ENCODE results near the gene TNRC6A. TPM values are rescaled to one million over a fixed set of nuclear protein-coding genes. Genes with fewer than 3 reads are reported as not detected.

The TNRC6A gene
- total RNA-seq, 2 experiments from 2014 or later = 38.1 to 60.3 TPM

- CTCF ChIA-PET (ENCODE audit: unreplicated experiment) = no interaction called here
- BruUV-seq (replicated peaks) = no TSS peak
- H3K4me3 ChIP-seq (ENCODE audit: low read depth, low read length, poor library complexity, severe bottlenecking) = no peak overlapping the region
- no peaks in the 10 kb centered on the region for H3K9me2 ChIP-seq (ENCODE audit: insufficient read depth, low read length)
- TF ChIP-seq, protein P1, sequence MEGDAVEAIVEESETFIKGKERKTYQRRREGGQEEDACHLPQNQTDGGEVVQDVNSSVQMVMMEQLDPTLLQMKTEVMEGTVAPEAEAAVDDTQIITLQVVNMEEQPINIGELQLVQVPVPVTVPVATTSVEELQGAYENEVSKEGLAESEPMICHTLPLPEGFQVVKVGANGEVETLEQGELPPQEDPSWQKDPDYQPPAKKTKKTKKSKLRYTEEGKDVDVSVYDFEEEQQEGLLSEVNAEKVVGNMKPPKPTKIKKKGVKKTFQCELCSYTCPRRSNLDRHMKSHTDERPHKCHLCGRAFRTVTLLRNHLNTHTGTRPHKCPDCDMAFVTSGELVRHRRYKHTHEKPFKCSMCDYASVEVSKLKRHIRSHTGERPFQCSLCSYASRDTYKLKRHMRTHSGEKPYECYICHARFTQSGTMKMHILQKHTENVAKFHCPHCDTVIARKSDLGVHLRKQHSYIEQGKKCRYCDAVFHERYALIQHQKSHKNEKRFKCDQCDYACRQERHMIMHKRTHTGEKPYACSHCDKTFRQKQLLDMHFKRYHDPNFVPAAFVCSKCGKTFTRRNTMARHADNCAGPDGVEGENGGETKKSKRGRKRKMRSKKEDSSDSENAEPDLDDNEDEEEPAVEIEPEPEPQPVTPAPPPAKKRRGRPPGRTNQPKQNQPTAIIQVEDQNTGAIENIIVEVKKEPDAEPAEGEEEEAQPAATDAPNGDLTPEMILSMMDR (conservative IDR thresholded peaks at IDR 0.05; ENCODE audit: low read length) = no peak
- TF ChIP-seq EZH2phosphoT487 (IDR thresholded peaks at IDR 0.05; ENCODE audit: borderline replicate concordance, low read depth, low read length) = no peak
- no peak for DNase-seq (ENCODE audit: low spot score)
- no peak overlapping the region for H3K27ac ChIP-seq (ENCODE audit: low read depth, low read length, poor library complexity, severe bottlenecking)
- H4K20me1 ChIP-seq (ENCODE audit: insufficient read depth, low read length) = no peaks in the 10 kb centered on the region; the same call in 1 of the 2 replicates
- H3K36me3 ChIP-seq (ENCODE audit: insufficient read depth, low read length) = peaks cover 80% of the 10 kb centered on the region
- no peak overlapping the region for H2AFZ ChIP-seq (ENCODE audit: low read length)
- peaks cover 5% of the 10 kb centered on the region; the same call in 1 of the 2 replicates for H3K79me2 ChIP-seq (ENCODE audit: insufficient read depth, low read depth, low read length)
- intact Hi-C loops (cut with micrococcal nuclease; ENCODE audit: unreplicated experiment) = no loop called here
- no peak overlapping the region for H3K4me2 ChIP-seq (ENCODE audit: low read length)
- POLR2A ChIA-PET = interaction anchor here (0.6 to 0.7 kb wide), 2 partner anchors 88 to 159 kb away, joined by 3 read pairs; no protein-coding TSS in a partner anchor
- no peaks in the 10 kb centered on the region for H3K4me1 ChIP-seq (ENCODE audit: insufficient read depth, low read length, poor library complexity, severe bottlenecking)
- no peaks in the 10 kb centered on the region for H3K9me3 ChIP-seq (ENCODE audit: low read length)
Observed at GRCh38 chr16:24784121-24784520, 54.7 kb downstream of the TNRC6A start.

DNA sequence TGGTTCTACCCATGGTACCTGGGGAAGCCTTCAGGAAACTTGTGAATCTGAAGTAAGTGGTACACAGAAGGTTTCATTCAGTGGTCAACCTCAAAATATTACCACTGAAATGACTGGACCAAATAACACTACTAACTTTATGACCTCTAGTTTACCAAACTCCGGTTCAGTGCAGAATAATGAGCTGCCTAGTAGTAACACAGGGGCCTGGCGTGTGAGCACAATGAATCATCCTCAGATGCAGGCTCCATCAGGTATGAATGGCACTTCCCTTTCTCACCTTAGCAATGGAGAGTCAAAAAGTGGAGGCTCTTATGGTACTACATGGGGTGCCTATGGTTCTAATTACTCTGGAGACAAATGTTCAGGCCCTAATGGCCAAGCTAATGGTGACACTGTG lies 60.4 kb downstream of the TNRC6A start:
- H2AFZ ChIP-seq (ENCODE audit: low read length) = no peak overlapping the region
- no peak for TF ChIP-seq EZH2phosphoT487 (IDR thresholded peaks at IDR 0.05; ENCODE audit: borderline replicate concordance, low read depth, low read length)
- TF ChIP-seq, protein P1 (conservative IDR thresholded peaks at IDR 0.05; ENCODE audit: low read length) = no peak
- CTCF ChIA-PET (ENCODE audit: unreplicated experiment) = interaction anchor here (0.6 kb wide), 1 partner anchor 43 kb away, joined by 3 read pairs; no protein-coding TSS in a partner anchor
- no peaks in the 10 kb centered on the region for H3K9me2 ChIP-seq (ENCODE audit: insufficient read depth, low read length)
- H3K36me3 ChIP-seq (ENCODE audit: insufficient read depth, low read length) = peaks cover 79% of the 10 kb centered on the region
- no peak overlapping the region for H3K4me2 ChIP-seq (ENCODE audit: low read length)
- DNase-seq (ENCODE audit: low spot score) = no peak
- POLR2A ChIA-PET = no interaction called here
- H3K4me1 ChIP-seq (ENCODE audit: insufficient read depth, low read length, poor library complexity, severe bottlenecking) = no peaks in the 10 kb centered on the region
- no TSS peak for BruUV-seq (replicated peaks)
- H4K20me1 ChIP-seq (ENCODE audit: insufficient read depth, low read length) = no peaks in the 10 kb centered on the region; the same call in 1 of the 2 replicates
- intact Hi-C loops (cut with micrococcal nuclease; ENCODE audit: unreplicated experiment) = loop anchor here (5.0 kb wide), 1 partner anchor 273 kb away; no protein-coding TSS in a partner anchor
- no peaks in the 10 kb centered on the region for H3K9me3 ChIP-seq (ENCODE audit: low read length)
- no peak overlapping the region for H3K4me3 ChIP-seq (ENCODE audit: low read depth, low read length, poor library complexity, severe bottlenecking)
- peaks cover 5% of the 10 kb centered on the region; the same call in 1 of the 2 replicates for H3K79me2 ChIP-seq (ENCODE audit: insufficient read depth, low read depth, low read length)
- no peak overlapping the region for H3K27ac ChIP-seq (ENCODE audit: low read depth, low read length, poor library complexity, severe bottlenecking)

DNA sequence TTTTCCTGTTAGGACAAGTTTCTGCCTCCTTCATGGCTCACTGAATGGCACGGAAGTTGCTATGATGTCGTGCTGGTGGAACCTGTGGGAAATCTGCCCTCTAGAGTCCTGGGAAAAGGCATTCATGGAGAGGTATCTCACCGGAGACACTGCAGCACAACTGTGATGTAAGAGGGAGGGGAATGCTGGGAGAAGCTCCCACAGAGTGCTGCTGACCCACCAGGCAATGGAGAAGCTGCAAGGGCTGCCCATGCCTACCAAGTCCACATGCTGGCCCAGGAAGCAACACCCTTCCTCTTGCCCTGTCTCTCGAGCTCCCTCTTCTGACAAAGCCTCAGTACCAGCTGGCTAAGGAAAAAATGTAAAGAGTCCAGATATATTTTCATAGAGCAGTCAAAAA lies 71.1 kb downstream of the TNRC6A start:
- no peak overlapping the region for H3K27ac ChIP-seq (ENCODE audit: low read depth, low read length, poor library complexity, severe bottlenecking)
- H3K4me2 ChIP-seq (ENCODE audit: low read length) = no peak overlapping the region
- TF ChIP-seq, protein P1 (conservative IDR thresholded peaks at IDR 0.05; ENCODE audit: low read length) = no peak
- no peaks in the 10 kb centered on the region for H3K9me3 ChIP-seq (ENCODE audit: low read length)
- ChIA-PET CTCF (ENCODE audit: unreplicated experiment) (no interaction called here), POLR2A (interaction anchor here (0.7 to 1.6 kb wide), 3 partner anchors 18 to 297 kb away, joined by 3 read pairs; no protein-coding TSS in a partner anchor)
- intact Hi-C loops (cut with micrococcal nuclease; ENCODE audit: unreplicated experiment) = no loop called here
- DNase-seq (ENCODE audit: low spot score) = no peak
- H3K4me1 ChIP-seq (ENCODE audit: insufficient read depth, low read length, poor library complexity, severe bottlenecking) = no peaks in the 10 kb centered on the region
- H3K79me2 ChIP-seq (ENCODE audit: insufficient read depth, low read depth, low read length) = no peaks in the 10 kb centered on the region
- no TSS peak for BruUV-seq (replicated peaks)
- H4K20me1 ChIP-seq (ENCODE audit: insufficient read depth, low read length) = no peaks in the 10 kb centered on the region
- no peaks in the 10 kb centered on the region for H3K9me2 ChIP-seq (ENCODE audit: insufficient read depth, low read length)
- peaks cover 99% of the 10 kb centered on the region for H3K36me3 ChIP-seq (ENCODE audit: insufficient read depth, low read length)
- H2AFZ ChIP-seq (ENCODE audit: low read length) = no peak overlapping the region
- H3K4me3 ChIP-seq (ENCODE audit: low read depth, low read length, poor library complexity, severe bottlenecking) = no peak overlapping the region

All from OCI-LY7 (cell line).